ENCODE results near the gene SAMD10.
A peak's percentile ranks its signal among the peaks of the same experiment; 100 is the strongest.
"Not testable (repeated sequence)": the region's sequence is repeated elsewhere in the genome, so short reads cannot be mapped to it uniquely, and the experiment has no call there.

SAMD10 gene

GRCh38 chr20:63979557-63980316, at the start of gene SAMD10:
Gene SAMD10, minus strand, starts transcription at chr20:63979642. Its CDS starts 175 bp downstream, at chr20:63979467.
- DNase-seq = peak in 38 of 56 donors; percentile 27 to 83 (median 61)

GRCh38 chr20:64027981-64028685, 48.7 kb upstream of the SAMD10 start:
- DNase-seq = no peak

- no peak for DNase-seq
Observed at GRCh38 chr20:64025826-64026412, 46.5 kb upstream of the SAMD10 start.

GRCh38 chr20:64025101-64025825, 45.8 kb upstream of the SAMD10 start:
- DNase-seq = no peak

GRCh38 chr20:64024141-64024990, 44.9 kb upstream of the SAMD10 start:
- DNase-seq = no peak

- no peak for DNase-seq
Observed at GRCh38 chr20:64023361-64024140, 44.1 kb upstream of the SAMD10 start.

GRCh38 chr20:64022671-64023360, 43.4 kb upstream of the SAMD10 start:
- no peak for DNase-seq

- no peak for DNase-seq
Observed at GRCh38 chr20:64021124-64021975, 41.9 kb upstream of the SAMD10 start.

- no peak for DNase-seq
Observed at GRCh38 chr20:64015635-64016034, 36.2 kb upstream of the SAMD10 start.

GRCh38 chr20:64012385-64013154, 33.1 kb upstream of the SAMD10 start:
- not testable (repeated sequence) for DNase-seq

GRCh38 chr20:64011366-64011779, 31.9 kb upstream of the SAMD10 start:
- DNase-seq = no peak

- no peak for DNase-seq
Observed at GRCh38 chr20:64010711-64011237, 31.3 kb upstream of the SAMD10 start.

GRCh38 chr20:64009811-64010387, 30.5 kb upstream of the SAMD10 start:
- no peak for DNase-seq

- no peak for DNase-seq
Observed at GRCh38 chr20:64006902-64007301, 27.5 kb upstream of the SAMD10 start.

- DNase-seq = peak in 13 of 56 donors; percentile 4 to 45 (median 16)
Observed at GRCh38 chr20:64006490-64006889, 27.0 kb upstream of the SAMD10 start.

- no peak for DNase-seq
Observed at GRCh38 chr20:64005394-64005793, 26.0 kb upstream of the SAMD10 start.
